Stimulated activated CD8-positive, alpha-beta memory T cell treated with anti-CD3 and anti-CD28 coated beads, Interleukin-2, amount 100 ng/mL, for 1 hour (primary cell): Measurements from ENCODE around the gene PHB1.
A peak's percentile ranks its signal among the peaks of the same experiment; 100 is the strongest.
"Not testable (repeated sequence)": the region's sequence is repeated elsewhere in the genome, so short reads cannot be mapped to it uniquely, and the experiment has no call there.

Experiments
- DNase-seq, 2 donors: peaks; one replicate each; pipeline ENCODE4 v3.0.0-alpha.2; 2020; ENCODE audit warnings: low read depth in 2 of 2

Gene PHB1

GRCh38 chr17:49439673-49440571 lies 25.2 kb upstream of the PHB1 start:
- no peak for DNase-seq

GRCh38 chr17:49439305-49439672 lies 24.6 kb upstream of the PHB1 start:
- DNase-seq: no peak

GRCh38 chr17:49438436-49439278 lies 24.0 kb upstream of the PHB1 start:
- no peak for DNase-seq

- no peak for DNase-seq
These were observed 23.2 kb upstream of the PHB1 start for GRCh38 chr17:49437696-49438435.

- no peak for DNase-seq
These were observed 21.5 kb upstream of the PHB1 start for GRCh38 chr17:49436174-49436573.

GRCh38 chr17:49435671-49436029 lies 21.0 kb upstream of the PHB1 start:
- no peak for DNase-seq

GRCh38 chr17:49434821-49435670 lies 20.4 kb upstream of the PHB1 start:
- no peak for DNase-seq

GRCh38 chr17:49433000-49433694 lies 18.5 kb upstream of the PHB1 start:
- DNase-seq: no peak

GRCh38 chr17:49431743-49432142 lies 17.1 kb upstream of the PHB1 start:
- DNase-seq: no peak

- no peak for DNase-seq
These were observed 10.3 kb upstream of the PHB1 start for GRCh38 chr17:49425004-49425286.

GRCh38 chr17:49424276-49425003 lies 9.8 kb upstream of the PHB1 start:
- not testable (repeated sequence) for DNase-seq

GRCh38 chr17:49422714-49423113 lies 8.0 kb upstream of the PHB1 start:
- DNase-seq: no peak

GRCh38 chr17:49419761-49420160 lies 5.1 kb upstream of the PHB1 start:
- DNase-seq: not testable (repeated sequence)

GRCh38 chr17:49418754-49419740 lies 4.4 kb upstream of the PHB1 start:
- DNase-seq: not testable (repeated sequence)

GRCh38 chr17:49414271-49414621 lies 436 bp downstream of the PHB1 start:
- DNase-seq: no peak

GRCh38 chr17:49409066-49409465 lies 5.6 kb downstream of the PHB1 start:
- no peak for DNase-seq

- DNase-seq: peak; percentile 63 to 72
These were observed 6.6 kb downstream of the PHB1 start for GRCh38 chr17:49407981-49408501.

- no peak for DNase-seq
These were observed 7.6 kb downstream of the PHB1 start for GRCh38 chr17:49407086-49407485.
